ENCODE data around the gene KLHDC7B. TPM values are rescaled to one million over a fixed set of nuclear protein-coding genes. Genes with fewer than 3 reads are reported as not detected.

Gene KLHDC7B
- total RNA-seq, 1 experiment from 2014 or later: not detected

DNA sequence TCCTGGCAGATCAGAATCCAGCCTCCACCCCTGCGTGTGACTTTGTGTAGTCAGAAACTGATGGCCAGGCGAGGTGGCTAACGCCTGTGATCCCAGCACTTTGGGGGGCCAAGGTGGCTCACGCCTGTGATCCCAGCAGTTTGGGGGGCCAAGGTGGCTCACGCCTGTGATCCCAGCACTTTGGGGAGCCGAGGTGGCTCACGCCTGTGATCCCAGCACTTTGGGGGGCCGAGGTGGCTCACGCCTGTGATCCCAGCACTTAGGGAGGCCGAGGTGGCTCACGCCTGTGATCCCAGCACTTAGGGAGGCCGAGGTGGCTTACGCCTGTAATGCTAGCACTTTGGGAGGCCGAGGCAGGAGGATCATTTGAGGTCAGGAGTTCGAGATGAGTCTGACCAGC, 32.5 kb upstream of the KLHDC7B start:
- ChIA-PET CTCF (no interaction called here), POLR2A (no interaction called here)
- H3K4me3 Mint-ChIP-seq: no peak overlapping the region
- ATAC-seq (no peak), DNase-seq (ENCODE audit: low spot score) (no peak)
- no peaks in the 10 kb centered on the region for H3K9me3 Mint-ChIP-seq
- no peak overlapping the region for H3K27ac Mint-ChIP-seq
- H3K27me3 Mint-ChIP-seq (ENCODE audit: low read depth): no peaks in the 10 kb centered on the region
- H3K4me1 Mint-ChIP-seq: peaks cover 10% of the 10 kb centered on the region
- TF ChIP-seq, protein P1, sequence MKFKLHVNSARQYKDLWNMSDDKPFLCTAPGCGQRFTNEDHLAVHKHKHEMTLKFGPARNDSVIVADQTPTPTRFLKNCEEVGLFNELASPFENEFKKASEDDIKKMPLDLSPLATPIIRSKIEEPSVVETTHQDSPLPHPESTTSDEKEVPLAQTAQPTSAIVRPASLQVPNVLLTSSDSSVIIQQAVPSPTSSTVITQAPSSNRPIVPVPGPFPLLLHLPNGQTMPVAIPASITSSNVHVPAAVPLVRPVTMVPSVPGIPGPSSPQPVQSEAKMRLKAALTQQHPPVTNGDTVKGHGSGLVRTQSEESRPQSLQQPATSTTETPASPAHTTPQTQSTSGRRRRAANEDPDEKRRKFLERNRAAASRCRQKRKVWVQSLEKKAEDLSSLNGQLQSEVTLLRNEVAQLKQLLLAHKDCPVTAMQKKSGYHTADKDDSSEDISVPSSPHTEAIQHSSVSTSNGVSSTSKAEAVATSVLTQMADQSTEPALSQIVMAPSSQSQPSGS (CRISPR knock-in tag; IDR thresholded peaks at IDR 0.05; ENCODE audit: borderline replicate concordance, low read depth): no peak
- TF ChIP-seq, protein P2, sequence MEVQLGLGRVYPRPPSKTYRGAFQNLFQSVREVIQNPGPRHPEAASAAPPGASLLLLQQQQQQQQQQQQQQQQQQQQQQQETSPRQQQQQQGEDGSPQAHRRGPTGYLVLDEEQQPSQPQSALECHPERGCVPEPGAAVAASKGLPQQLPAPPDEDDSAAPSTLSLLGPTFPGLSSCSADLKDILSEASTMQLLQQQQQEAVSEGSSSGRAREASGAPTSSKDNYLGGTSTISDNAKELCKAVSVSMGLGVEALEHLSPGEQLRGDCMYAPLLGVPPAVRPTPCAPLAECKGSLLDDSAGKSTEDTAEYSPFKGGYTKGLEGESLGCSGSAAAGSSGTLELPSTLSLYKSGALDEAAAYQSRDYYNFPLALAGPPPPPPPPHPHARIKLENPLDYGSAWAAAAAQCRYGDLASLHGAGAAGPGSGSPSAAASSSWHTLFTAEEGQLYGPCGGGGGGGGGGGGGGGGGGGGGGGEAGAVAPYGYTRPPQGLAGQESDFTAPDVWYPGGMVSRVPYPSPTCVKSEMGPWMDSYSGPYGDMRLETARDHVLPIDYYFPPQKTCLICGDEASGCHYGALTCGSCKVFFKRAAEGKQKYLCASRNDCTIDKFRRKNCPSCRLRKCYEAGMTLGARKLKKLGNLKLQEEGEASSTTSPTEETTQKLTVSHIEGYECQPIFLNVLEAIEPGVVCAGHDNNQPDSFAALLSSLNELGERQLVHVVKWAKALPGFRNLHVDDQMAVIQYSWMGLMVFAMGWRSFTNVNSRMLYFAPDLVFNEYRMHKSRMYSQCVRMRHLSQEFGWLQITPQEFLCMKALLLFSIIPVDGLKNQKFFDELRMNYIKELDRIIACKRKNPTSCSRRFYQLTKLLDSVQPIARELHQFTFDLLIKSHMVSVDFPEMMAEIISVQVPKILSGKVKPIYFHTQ (CRISPR knock-in tag; IDR thresholded peaks at IDR 0.05): no peak
- TF ChIP-seq, protein P3, sequence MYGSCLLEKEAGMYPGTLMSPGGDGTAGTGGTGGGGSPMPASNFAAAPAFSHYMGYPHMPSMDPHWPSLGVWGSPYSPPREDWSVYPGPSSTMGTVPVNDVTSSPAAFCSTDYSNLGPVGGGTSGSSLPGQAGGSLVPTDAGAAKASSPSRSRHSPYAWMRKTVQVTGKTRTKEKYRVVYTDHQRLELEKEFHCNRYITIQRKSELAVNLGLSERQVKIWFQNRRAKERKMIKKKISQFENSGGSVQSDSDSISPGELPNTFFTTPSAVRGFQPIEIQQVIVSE (CRISPR knock-in tag; IDR thresholded peaks at IDR 0.05; ENCODE audit: borderline replicate concordance): no peak
- TF ChIP-seq, protein P4, sequence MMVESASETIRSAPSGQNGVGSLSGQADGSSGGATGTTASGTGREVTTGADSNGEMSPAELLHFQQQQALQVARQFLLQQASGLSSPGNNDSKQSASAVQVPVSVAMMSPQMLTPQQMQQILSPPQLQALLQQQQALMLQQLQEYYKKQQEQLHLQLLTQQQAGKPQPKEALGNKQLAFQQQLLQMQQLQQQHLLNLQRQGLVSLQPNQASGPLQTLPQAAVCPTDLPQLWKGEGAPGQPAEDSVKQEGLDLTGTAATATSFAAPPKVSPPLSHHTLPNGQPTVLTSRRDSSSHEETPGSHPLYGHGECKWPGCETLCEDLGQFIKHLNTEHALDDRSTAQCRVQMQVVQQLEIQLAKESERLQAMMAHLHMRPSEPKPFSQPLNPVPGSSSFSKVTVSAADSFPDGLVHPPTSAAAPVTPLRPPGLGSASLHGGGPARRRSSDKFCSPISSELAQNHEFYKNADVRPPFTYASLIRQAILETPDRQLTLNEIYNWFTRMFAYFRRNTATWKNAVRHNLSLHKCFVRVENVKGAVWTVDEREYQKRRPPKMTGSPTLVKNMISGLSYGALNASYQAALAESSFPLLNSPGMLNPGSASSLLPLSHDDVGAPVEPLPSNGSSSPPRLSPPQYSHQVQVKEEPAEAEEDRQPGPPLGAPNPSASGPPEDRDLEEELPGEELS (CRISPR knock-in tag; IDR thresholded peaks at IDR 0.05): no peak
- TF ChIP-seq GABPB1 (CRISPR knock-in tag; IDR thresholded peaks at IDR 0.05) (no peak), ATF1 (CRISPR knock-in tag; IDR thresholded peaks at IDR 0.05) (no peak), KAT7 (CRISPR knock-in tag; IDR thresholded peaks at IDR 0.05; ENCODE audit: borderline replicate concordance) (no peak), JUN (CRISPR knock-in tag; IDR thresholded peaks at IDR 0.05) (no peak), ZNF671 (CRISPR knock-in tag; IDR thresholded peaks at IDR 0.05) (no peak), TCF7 (CRISPR knock-in tag; IDR thresholded peaks at IDR 0.05; ENCODE audit: low read depth) (no peak), NR3C1 (CRISPR knock-in tag; conservative IDR thresholded peaks at IDR 0.05; ENCODE audit: low read depth) (no peak)
- TF ChIP-seq, protein P5, sequence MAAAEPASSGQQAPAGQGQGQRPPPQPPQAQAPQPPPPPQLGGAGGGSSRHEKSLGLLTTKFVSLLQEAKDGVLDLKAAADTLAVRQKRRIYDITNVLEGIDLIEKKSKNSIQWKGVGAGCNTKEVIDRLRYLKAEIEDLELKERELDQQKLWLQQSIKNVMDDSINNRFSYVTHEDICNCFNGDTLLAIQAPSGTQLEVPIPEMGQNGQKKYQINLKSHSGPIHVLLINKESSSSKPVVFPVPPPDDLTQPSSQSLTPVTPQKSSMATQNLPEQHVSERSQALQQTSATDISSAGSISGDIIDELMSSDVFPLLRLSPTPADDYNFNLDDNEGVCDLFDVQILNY (CRISPR knock-in tag; IDR thresholded peaks at IDR 0.05): no peak
- TF ChIP-seq, protein P6, sequence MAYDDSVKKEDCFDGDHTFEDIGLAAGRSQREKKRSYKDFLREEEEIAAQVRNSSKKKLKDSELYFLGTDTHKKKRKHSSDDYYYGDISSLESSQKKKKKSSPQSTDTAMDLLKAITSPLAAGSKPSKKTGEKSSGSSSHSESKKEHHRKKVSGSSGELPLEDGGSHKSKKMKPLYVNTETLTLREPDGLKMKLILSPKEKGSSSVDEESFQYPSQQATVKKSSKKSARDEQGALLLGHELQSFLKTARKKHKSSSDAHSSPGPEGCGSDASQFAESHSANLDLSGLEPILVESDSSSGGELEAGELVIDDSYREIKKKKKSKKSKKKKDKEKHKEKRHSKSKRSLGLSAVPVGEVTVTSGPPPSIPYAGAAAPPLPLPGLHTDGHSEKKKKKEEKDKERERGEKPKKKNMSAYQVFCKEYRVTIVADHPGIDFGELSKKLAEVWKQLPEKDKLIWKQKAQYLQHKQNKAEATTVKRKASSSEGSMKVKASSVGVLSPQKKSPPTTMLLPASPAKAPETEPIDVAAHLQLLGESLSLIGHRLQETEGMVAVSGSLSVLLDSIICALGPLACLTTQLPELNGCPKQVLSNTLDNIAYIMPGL (CRISPR knock-in tag; IDR thresholded peaks at IDR 0.05): no peak
- H3K36me3 Mint-ChIP-seq: peaks cover 8% of the 10 kb centered on the region; the same call in 1 of the 2 replicates

DNA sequence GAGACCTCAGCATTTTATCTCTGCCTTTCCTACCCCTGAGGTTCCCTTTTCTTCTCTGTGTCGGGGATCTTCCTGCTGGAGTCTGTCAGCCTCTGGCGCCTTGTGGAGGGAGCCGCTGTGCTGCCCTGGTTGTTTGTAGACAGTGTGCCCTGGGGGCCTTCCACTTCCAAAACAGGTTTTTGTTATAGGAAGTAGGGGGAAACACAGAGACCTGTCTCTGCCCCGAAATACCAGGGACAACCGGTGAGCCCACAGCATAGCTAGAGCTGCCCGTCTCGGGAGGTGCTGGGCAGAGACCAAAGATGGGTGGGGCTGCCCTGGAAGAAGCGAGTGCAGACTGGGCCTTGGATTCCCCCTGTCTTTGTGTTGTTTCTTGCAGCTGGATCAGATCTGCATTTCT, 29.6 kb upstream of the KLHDC7B start:
- Mint-ChIP-seq H3K36me3 (peaks cover 15% of the 10 kb centered on the region), H3K27ac (no peak overlapping the region), H3K4me1 (no peaks in the 10 kb centered on the region), H3K9me3 (no peaks in the 10 kb centered on the region), H3K4me3 (no peak overlapping the region), H3K27me3 (ENCODE audit: low read depth) (no peaks in the 10 kb centered on the region)
- CTCF ChIA-PET: interaction anchor here (0.7 kb wide), 1 partner anchor 10 kb away, joined by 3 read pairs; no protein-coding TSS in a partner anchor
- TF ChIP-seq CREM (CRISPR knock-in tag; IDR thresholded peaks at IDR 0.05) (no peak), SP1 (CRISPR knock-in tag; conservative IDR thresholded peaks at IDR 0.05) (no peak), ZNF121 (CRISPR knock-in tag; IDR thresholded peaks at IDR 0.05) (no peak)
- TF ChIP-seq, protein P7, sequence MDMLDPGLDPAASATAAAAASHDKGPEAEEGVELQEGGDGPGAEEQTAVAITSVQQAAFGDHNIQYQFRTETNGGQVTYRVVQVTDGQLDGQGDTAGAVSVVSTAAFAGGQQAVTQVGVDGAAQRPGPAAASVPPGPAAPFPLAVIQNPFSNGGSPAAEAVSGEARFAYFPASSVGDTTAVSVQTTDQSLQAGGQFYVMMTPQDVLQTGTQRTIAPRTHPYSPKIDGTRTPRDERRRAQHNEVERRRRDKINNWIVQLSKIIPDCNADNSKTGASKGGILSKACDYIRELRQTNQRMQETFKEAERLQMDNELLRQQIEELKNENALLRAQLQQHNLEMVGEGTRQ (CRISPR knock-in tag; IDR thresholded peaks at IDR 0.05): no peak
- DNase-seq (ENCODE audit: low spot score) (no peak), ATAC-seq (no peak)
- POLR2A ChIA-PET: interaction anchor here (0.7 kb wide), 1 partner anchor 53 kb away, joined by 4 read pairs; no protein-coding TSS in a partner anchor
